OCI-LY3 (cell line): ENCODE measurements around the gene ANKFN1.

Experiments used
- H2AFZ ChIP-seq: fragments of 200-600, 300-600 bp; shearing (Covaris generic); 2 replicates; pipeline ENCODE4 v1.6.0; 2014; ENCODE audit warnings: antibody characterized with exemption, low read depth, low read length
- H3K27ac ChIP-seq: fragments of 200-600, 300-600 bp; sonication (generic); 2 replicates; pipeline ENCODE4 v1.5.1; 2014; ENCODE audit warnings: mild to moderate bottlenecking, low read length, moderate library complexity, mixed read lengths
- H3K27me3 ChIP-seq: fragments of 200-600, 300-600 bp; sonication (generic); 2 replicates; pipeline ENCODE4 v1.6.1; 2014; ENCODE audit warnings: low read depth, low read length, mixed read lengths
- H3K36me3 ChIP-seq: fragments of 200-600, 300-600 bp; sonication (generic); replicated peaks from 2 replicates; pipeline ENCODE3; 2014; ENCODE audit warnings: low read depth, low read length, mixed read lengths
- H3K4me1 ChIP-seq: fragments of 300-600, 200-600 bp; sonication (generic); 2 replicates; pipeline ENCODE4 v1.6.1; 2014; ENCODE audit warnings: low read length, mixed read lengths
- H3K4me2 ChIP-seq: fragments of 200-600, 300-600 bp; sonication (generic); 2 replicates; pipeline ENCODE4 v1.6.1; 2014; ENCODE audit warnings: low read length, mixed read lengths
- H3K4me3 ChIP-seq: fragments of 300-600, 200-600 bp; sonication (generic); 2 replicates; pipeline ENCODE4 v1.5.1; 2014; ENCODE audit warnings: antibody characterized with exemption, mild to moderate bottlenecking, low read length, moderate library complexity
- H3K79me2 ChIP-seq: fragments of 300-600, 200-600 bp; shearing (Covaris generic); 2 replicates; pipeline ENCODE4 v1.6.1; 2014; ENCODE audit warnings: mild to moderate bottlenecking, low read length, mixed read lengths
- H3K9ac ChIP-seq: fragments of 300-600, 200-600 bp; shearing (Covaris generic); 2 replicates; pipeline ENCODE4 v1.6.0; 2014; ENCODE audit warnings: mild to moderate bottlenecking, low read length, moderate library complexity
- H3K9me3 ChIP-seq: fragments of 200-600, 300-600 bp; shearing (Covaris generic); 2 replicates; pipeline ENCODE4 v1.6.1; 2014; ENCODE audit warnings: low read length, mixed read lengths; ENCODE audit not compliant: insufficient read depth
- H4K20me1 ChIP-seq: fragments of 200-600, 300-600 bp; sonication (generic); 2 replicates; pipeline ENCODE4 v1.6.1; 2016; ENCODE audit warnings: low read length, mixed read lengths; ENCODE audit not compliant: insufficient read depth
- EZH2phosphoT487 ChIP-seq: fragments of 200-600 bp; shearing (Covaris generic); IDR thresholded peaks from 2 replicates; pipeline ENCODE4 v1.6.1; 2018; ENCODE audit warnings: antibody characterized with exemption, mixed run types, low read depth
- TF ChIP-seq, protein P1 (sequence below): fragments of 200-600, 300-600 bp; sonication (generic); IDR thresholded peaks from 2 replicates; pipeline ENCODE4 v1.5.1; 2014; ENCODE audit warnings: antibody characterized with exemption, low read length, low read depth

ANKFN1 gene

DNA sequence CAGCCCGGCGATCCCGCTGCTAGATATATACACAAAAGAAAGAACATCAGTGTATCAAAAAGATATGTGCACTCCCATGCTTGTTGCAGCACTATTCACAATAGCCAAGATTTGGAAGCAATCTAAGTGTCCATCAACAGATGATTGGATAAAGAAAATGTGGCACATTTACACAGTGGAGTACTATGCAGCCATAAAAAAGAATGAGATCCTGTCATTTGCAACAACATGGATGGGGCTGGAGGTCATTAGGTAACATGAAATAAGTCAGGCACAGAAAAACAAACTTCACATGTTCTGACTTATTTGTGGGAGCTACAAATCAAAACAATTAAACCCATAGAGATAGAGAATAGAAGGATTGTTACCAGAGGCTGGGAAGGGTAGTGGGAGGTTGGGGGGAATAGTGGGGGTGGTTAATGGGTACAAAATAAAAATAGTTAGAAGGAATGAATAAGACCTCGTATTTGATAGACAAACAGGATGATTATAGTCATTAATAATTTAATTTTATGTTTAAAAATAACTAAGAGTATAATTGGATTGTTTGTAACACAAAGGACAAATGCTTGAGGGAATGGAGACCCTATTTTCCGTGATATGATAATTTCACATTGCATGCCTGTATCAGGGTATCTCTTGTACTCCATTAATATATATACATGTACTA, 263.5 kb downstream of the ANKFN1 start:
- Histone ChIP-seq H2AFZ (no peak overlapping the region), H3K79me2 (no peaks in the 10 kb centered on the region), H3K9me3 (no peaks in the 10 kb centered on the region), H3K9ac (no peak overlapping the region), H3K4me2 (no peak overlapping the region), H3K4me1 (peaks cover 6% of the 10 kb centered on the region; the same call in 1 of the 2 replicates), H3K36me3 (no peaks in the 10 kb centered on the region), H3K27ac (no peak overlapping the region), H4K20me1 (no peaks in the 10 kb centered on the region), H3K4me3 (no peak overlapping the region), H3K27me3 (0 out of 2 replicates have a peak, but pooled peaks cover 3% of the 10 kb centered on the region)
- TF ChIP-seq, protein P1, sequence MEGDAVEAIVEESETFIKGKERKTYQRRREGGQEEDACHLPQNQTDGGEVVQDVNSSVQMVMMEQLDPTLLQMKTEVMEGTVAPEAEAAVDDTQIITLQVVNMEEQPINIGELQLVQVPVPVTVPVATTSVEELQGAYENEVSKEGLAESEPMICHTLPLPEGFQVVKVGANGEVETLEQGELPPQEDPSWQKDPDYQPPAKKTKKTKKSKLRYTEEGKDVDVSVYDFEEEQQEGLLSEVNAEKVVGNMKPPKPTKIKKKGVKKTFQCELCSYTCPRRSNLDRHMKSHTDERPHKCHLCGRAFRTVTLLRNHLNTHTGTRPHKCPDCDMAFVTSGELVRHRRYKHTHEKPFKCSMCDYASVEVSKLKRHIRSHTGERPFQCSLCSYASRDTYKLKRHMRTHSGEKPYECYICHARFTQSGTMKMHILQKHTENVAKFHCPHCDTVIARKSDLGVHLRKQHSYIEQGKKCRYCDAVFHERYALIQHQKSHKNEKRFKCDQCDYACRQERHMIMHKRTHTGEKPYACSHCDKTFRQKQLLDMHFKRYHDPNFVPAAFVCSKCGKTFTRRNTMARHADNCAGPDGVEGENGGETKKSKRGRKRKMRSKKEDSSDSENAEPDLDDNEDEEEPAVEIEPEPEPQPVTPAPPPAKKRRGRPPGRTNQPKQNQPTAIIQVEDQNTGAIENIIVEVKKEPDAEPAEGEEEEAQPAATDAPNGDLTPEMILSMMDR: no peak
- no peak for TF ChIP-seq EZH2phosphoT487

DNA sequence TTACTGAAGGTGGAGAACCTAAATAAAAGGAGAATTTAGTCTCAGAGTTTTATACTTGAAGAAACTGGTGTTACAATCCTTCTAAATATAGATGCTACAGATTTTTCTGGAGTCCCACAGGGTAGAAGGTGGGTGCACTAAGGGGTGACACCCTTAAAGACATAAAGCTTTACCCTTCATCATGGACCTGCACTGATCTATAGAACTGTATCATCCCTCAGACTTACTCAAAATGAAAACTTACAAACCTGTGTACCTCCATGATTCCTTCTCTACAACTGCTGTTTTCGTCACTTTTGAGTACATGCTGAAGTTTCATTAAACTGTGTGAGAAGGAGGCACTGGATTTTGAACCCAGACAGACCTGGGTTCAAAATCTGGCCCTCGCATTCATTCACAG, 270.7 kb downstream of the ANKFN1 start:
- Histone ChIP-seq H3K4me1 (peaks cover 48% of the 10 kb centered on the region), H3K9ac (no peak overlapping the region), H3K27me3 (peaks cover 34% of the 10 kb centered on the region), H3K36me3 (no peaks in the 10 kb centered on the region), H4K20me1 (no peaks in the 10 kb centered on the region), H3K79me2 (no peaks in the 10 kb centered on the region), H3K9me3 (no peaks in the 10 kb centered on the region), H2AFZ (no peak overlapping the region), H3K4me3 (no peak overlapping the region), H3K4me2 (peak overlapping the region; percentile 33; the same call in 1 of the 2 replicates), H3K27ac (no peak overlapping the region)
- TF ChIP-seq EZH2phosphoT487: no peak
- TF ChIP-seq, protein P1: no peak

DNA sequence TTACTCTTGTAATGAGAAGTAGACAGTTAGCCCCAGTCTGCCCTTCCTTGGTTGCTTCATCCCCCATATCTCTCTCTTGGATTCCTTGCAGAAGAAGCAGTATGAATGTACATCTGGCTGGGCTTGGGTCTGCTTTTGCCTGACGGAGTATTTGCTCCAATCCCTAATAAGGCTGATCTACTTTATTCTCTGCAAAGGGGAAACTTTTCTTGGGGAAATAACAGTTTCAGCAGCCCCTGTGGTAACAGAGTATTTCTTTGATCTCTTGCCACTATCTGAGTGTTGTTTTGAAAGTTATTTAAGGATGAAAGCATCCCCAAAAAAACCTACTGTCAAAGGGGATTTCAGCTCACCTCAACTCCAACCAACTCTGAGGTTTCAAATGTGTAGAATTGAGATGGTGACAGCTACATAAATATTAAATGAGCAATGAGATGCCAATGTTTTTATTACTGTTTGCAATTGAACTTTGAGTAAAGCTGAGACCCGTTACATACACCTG, 271.3 kb downstream of the ANKFN1 start:
- Histone ChIP-seq H4K20me1 (no peaks in the 10 kb centered on the region), H3K4me2 (peak overlapping the region; percentile 33), H3K4me3 (no peak overlapping the region), H3K79me2 (no peaks in the 10 kb centered on the region), H3K27ac (no peak overlapping the region), H3K27me3 (peaks cover 40% of the 10 kb centered on the region), H2AFZ (no peak overlapping the region), H3K4me1 (peaks cover 52% of the 10 kb centered on the region), H3K9ac (no peak overlapping the region), H3K36me3 (no peaks in the 10 kb centered on the region), H3K9me3 (no peaks in the 10 kb centered on the region)
- TF ChIP-seq EZH2phosphoT487: no peak
- TF ChIP-seq, protein P1: no peak

DNA sequence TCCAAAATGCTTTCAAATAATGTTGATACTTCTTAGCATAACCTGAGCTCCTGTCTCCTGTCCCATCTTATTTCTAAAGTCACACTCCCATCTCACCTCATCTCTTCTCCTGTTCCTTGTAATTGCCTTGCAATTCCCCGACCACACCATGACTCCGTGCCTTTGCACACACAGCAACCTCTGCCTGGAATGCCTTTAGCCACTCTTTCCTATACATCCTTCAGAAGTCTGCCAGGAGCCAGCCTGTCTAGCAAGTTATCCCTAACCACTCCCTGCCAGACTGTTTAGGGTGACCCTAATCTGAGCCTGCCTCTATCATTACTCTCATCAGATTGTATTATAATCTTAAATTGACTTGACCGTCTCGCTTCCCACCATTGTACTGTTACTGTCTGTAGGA, 272.2 kb downstream of the ANKFN1 start:
- H3K36me3 ChIP-seq: no peaks in the 10 kb centered on the region
- H3K9me3 ChIP-seq: no peaks in the 10 kb centered on the region
- H2AFZ ChIP-seq: no peak overlapping the region
- H4K20me1 ChIP-seq: no peaks in the 10 kb centered on the region
- TF ChIP-seq EZH2phosphoT487: no peak
- TF ChIP-seq, protein P1: no peak
- no peak overlapping the region for H3K4me3 ChIP-seq
- no peak overlapping the region for H3K4me2 ChIP-seq
- H3K79me2 ChIP-seq: no peaks in the 10 kb centered on the region
- no peak overlapping the region for H3K27ac ChIP-seq
- H3K4me1 ChIP-seq: peaks cover 52% of the 10 kb centered on the region
- no peak overlapping the region for H3K9ac ChIP-seq
- H3K27me3 ChIP-seq: peaks cover 49% of the 10 kb centered on the region
